ENCODE data around the gene VGLL4. TPM values are rescaled to one million over a fixed set of nuclear protein-coding genes. Genes with fewer than 3 reads are reported as not detected.

The VGLL4 gene
- polyA plus RNA-seq, 1 donor from 2014 or later = 113 TPM

GRCh38 chr3:11612515-11613188 is 31.1 kb downstream of the VGLL4 start:
- H3K4me3 ChIP-seq (ENCODE audit: low read length) = no peak overlapping the region
- H3F3A ChIP-seq (ENCODE audit: insufficient read depth, low read length, poor library complexity, severe bottlenecking) = no peaks in the 10 kb centered on the region
- no peak for TF ChIP-seq SMC3 (conservative IDR thresholded peaks at IDR 0.05; ENCODE audit: poor library complexity)
- TF ChIP-seq TAF1 (IDR thresholded peaks at IDR 0.05; ENCODE audit: low read depth) = no peak
- TF ChIP-seq EZH2 (IDR thresholded peaks at IDR 0.05; ENCODE audit: borderline replicate concordance, insufficient read depth, low read length, poor library complexity, severe bottlenecking) = no peak
- TF ChIP-seq REST (IDR thresholded peaks at IDR 0.05; ENCODE audit: borderline replicate concordance) = no peak
- no peak for TF ChIP-seq POLR2AphosphoS5 (IDR thresholded peaks at IDR 0.05)
- TF ChIP-seq RAD21 (conservative IDR thresholded peaks at IDR 0.05) = no peak
- TF ChIP-seq CTCF (IDR thresholded peaks at IDR 0.05; ENCODE audit: poor library complexity, severe bottlenecking) = no peak
- no peak for TF ChIP-seq EP300 (conservative IDR thresholded peaks at IDR 0.05; ENCODE audit: poor library complexity, severe bottlenecking)
- TF ChIP-seq MXI1 (conservative IDR thresholded peaks at IDR 0.05; ENCODE audit: poor library complexity, severe bottlenecking) = no peak
- no peaks in the 10 kb centered on the region for H3K9me3 ChIP-seq (ENCODE audit: low read length)
- H3K36me3 ChIP-seq (ENCODE audit: insufficient read depth, low read length) = no peaks in the 10 kb centered on the region
- H3K27ac ChIP-seq (ENCODE audit: low read length) = no peak overlapping the region
- H3K9me2 ChIP-seq (ENCODE audit: insufficient read depth, low read length) = no peaks in the 10 kb centered on the region
- no peak overlapping the region for H3K9ac ChIP-seq (ENCODE audit: low read length)
- H3K4me2 ChIP-seq (ENCODE audit: low read length) = no peak overlapping the region
- no peaks in the 10 kb centered on the region for H4K20me1 ChIP-seq (ENCODE audit: insufficient read depth)
- peaks cover 69% of the 10 kb centered on the region for H3K79me2 ChIP-seq (replicated peaks; ENCODE audit: insufficient read depth, low read length)
- no peaks in the 10 kb centered on the region for H3K27me3 ChIP-seq (ENCODE audit: insufficient read depth, low read depth, low read length)
- H2AFZ ChIP-seq (ENCODE audit: low read depth, low read length) = no peak overlapping the region

- Histone ChIP-seq H3K79me2 (replicated peaks; ENCODE audit: insufficient read depth, low read length) (peaks cover 67% of the 10 kb centered on the region), H2AFZ (ENCODE audit: low read depth, low read length) (no peak overlapping the region), H3K9me3 (ENCODE audit: low read length) (no peaks in the 10 kb centered on the region), H3K27ac (ENCODE audit: low read length) (no peak overlapping the region), H3K36me3 (ENCODE audit: insufficient read depth, low read length) (no peaks in the 10 kb centered on the region), H3K9me2 (ENCODE audit: insufficient read depth, low read length) (no peaks in the 10 kb centered on the region), H4K20me1 (ENCODE audit: insufficient read depth) (no peaks in the 10 kb centered on the region), H3K9ac (ENCODE audit: low read length) (no peak overlapping the region), H3K27me3 (ENCODE audit: insufficient read depth, low read depth, low read length) (no peaks in the 10 kb centered on the region), H3K4me2 (ENCODE audit: low read length) (no peak overlapping the region), H3F3A (ENCODE audit: insufficient read depth, low read length, poor library complexity, severe bottlenecking) (no peaks in the 10 kb centered on the region), H3K4me3 (ENCODE audit: low read length) (no peak overlapping the region)
- TF ChIP-seq CTCF (IDR thresholded peaks at IDR 0.05; ENCODE audit: poor library complexity, severe bottlenecking) = no peak
- TF ChIP-seq SMC3 (conservative IDR thresholded peaks at IDR 0.05; ENCODE audit: poor library complexity) = no peak
- no peak for TF ChIP-seq TAF1 (IDR thresholded peaks at IDR 0.05; ENCODE audit: low read depth)
- TF ChIP-seq POLR2AphosphoS5 (IDR thresholded peaks at IDR 0.05) = no peak
- no peak for TF ChIP-seq REST (IDR thresholded peaks at IDR 0.05; ENCODE audit: borderline replicate concordance)
- TF ChIP-seq RAD21 (conservative IDR thresholded peaks at IDR 0.05) = no peak
These were observed 32.3 kb downstream of the VGLL4 start for GRCh38 chr3:11611341-11611799.
